GM19193 (cell line): ENCODE data around the gene MYT1.

Experiments used
- POLR2A ChIP-seq: IDR thresholded peaks from 4 replicates; pipeline ENCODE4 v1.6.1; 2011; ENCODE audit not compliant: insufficient read depth, insufficient read length; ENCODE audit errors: extremely low read depth

MYT1 gene

DNA sequence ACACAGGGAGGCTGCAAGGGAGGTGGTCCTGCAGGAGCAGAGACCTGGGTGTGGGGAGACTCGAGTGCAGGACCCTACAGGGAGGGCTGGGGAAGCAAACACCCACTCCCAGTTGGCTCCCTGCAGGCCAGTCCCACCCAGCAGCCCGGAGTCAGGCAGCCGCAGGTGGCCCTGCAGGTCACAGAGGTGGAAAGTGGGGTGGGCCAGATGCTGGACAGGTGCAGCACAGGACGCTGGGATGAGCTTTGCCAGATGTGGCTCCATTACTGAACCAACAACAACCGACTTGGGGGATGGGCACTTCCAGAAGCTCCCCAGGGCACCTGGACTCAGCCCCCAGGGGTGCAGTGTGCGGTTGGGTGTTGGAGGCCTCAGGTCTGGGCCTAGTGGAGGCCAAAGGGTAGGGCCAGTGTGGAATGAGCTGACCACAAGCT, 26.6 kb upstream of the MYT1 start:
- no peak for TF ChIP-seq POLR2A

GRCh38 chr20:64138276-64138815, 25.9 kb upstream of the MYT1 start:
- no peak for TF ChIP-seq POLR2A

DNA sequence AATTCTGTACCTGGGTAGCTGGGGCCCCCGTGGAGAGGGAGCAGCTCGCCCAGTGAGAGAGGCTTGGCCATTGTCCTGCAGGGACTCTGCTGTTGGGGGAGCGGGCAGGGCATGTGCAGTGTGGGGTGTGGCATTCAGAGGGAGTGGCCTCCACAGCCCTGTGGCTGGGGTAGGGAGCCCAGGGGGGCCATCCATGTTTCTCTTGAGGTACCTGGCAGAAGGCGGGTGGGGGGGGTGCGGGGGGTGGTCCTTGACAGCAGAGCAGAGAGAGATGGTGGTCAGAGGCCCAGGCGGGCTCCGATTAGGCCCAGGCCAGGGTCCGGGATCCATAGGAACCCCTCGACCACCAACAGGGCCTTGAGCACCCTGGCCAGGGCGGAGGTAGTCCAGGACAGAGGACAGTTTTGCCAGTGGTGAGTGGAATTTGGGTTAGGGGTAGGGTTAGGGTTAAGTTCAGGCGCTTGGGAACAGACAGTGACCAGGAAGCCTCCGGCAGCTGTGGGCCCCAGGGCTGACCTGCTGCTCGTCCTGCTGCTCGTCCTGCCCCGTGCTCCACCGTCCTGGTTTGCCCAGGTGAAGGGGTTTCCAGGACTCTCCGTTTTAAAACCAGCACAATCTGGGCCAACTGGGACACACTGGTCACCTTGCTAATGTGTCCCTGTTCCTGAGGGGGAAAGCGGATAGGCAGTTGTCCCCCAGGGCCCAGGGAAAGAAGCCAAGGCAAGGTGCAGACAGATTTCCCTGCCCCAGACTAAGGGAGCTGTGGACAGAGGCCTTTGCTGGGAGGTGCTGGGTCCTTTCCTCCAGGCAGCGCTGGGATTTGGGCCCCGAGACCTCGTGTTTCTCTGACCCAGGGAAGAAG, 24.8 kb upstream of the MYT1 start:
- TF ChIP-seq POLR2A, result no peak

DNA sequence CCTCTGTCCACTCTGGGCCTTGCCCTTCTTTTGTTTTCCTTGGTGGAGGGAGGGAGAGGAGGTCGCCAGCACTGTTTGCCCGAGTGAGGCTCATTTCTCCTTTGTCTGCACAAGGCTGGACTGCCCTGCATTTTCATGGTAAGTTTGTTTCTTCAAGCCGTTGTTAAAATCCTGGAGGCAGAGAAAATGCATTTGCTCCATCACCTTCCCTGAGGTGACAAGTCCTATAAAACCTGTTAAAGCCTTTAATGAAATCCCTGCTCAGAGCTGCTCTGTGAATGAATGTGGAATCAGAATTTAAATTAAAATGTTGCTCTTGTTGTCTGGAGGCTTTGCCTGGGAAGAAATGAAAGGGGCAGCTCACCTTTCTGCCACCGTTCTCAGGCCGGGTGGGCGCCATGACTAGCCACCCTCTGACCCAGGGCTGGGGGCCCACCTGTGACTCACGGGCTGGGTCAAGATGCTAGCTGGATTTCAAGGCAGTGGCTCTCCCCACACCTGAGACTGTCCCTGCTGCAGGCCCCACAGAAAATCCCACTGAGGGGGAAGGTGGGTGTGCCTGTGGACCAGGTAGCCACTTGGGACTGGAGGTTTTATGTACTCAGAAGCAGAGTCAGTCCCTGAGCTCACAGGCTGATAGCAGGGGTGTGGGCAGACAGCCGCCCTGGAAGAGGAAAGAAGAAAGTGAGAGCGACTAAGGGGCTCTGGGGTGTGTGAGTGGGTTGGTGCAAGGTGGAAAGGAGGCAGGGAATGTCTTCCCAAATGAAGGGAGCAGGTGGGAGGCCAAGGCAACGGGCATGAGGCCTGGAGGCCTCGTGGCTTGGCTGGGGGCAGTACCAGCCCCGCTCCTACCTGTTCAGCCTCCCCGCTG, 24.0 kb upstream of the MYT1 start:
- TF ChIP-seq POLR2A, result no peak

DNA sequence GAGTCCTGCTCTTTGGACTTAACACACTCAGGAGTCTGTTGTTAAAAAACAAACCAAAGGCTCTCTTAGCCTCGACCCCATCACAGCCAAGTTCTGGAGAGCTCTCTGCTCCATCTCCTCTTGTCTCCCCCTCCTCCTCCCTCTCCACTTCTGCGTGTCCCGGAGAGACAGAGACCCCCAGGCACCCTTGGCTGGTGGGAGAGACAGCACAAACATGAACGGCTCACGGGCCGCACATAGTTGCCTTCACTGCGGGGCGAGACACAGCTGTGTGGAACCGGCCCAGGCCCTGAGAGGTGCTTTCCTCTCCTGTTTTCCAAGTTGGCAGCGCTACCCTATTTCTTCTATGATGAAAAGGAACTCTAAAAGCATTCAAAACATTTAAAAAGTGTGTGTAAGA, 23.3 kb upstream of the MYT1 start:
- TF ChIP-seq POLR2A, result no peak

DNA sequence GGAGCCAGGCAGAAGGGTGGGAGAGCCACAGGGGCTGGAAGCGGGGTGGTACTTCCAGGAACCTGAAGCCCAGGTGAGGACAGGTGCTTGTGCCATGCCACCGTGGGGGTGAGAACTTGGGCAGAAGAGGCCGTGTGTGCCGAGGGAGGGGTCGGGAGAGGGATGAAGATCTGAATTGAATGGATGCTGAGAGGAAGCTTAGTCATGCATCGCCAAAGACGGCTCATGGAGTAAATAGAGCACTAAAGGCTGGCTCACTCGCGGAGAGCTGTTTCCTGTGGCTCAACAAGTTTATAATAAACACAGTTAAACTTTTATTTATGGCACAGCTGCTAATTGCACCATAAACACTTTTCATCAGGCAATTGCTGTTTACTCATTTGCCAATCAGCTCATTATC, 21.7 kb upstream of the MYT1 start:
- no peak for TF ChIP-seq POLR2A

GRCh38 chr20:64143018-64143801, 21.0 kb upstream of the MYT1 start:
- no peak for TF ChIP-seq POLR2A

DNA sequence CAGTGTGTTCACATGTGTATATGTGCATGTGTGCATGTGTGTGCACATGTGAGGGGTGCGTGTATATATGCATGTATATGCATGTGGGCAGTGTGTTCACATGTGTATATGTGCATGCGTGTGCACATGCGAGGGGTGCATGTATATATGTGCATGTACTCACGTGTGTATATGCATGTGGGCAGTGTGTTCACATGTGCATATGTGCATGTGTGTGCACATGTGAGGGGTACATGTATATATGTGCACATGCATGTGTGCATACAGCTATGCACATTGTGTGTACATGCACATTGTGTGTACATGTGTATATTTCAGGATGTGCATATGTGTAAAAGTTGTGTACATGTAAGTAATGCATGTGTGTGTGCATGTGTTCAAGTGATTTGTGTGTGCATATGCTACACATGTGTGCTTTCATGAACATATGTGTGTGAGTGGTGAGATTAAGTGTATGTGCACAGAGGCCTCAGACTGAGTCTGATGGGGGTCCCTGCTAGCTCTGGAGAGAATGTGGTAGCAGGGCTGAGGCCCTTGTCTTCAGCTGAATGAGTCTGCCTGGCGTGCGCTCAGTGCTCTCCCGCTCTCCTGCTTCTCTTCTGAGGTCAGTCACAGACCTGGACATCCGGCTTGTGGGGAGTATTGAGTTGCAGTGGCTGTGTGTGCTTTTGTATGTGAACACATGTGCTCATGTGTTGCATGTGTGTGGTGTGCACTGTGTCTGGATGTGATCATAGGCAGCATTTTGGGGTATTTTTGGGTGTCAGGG, 19.9 kb upstream of the MYT1 start:
- TF ChIP-seq POLR2A, result no peak

DNA sequence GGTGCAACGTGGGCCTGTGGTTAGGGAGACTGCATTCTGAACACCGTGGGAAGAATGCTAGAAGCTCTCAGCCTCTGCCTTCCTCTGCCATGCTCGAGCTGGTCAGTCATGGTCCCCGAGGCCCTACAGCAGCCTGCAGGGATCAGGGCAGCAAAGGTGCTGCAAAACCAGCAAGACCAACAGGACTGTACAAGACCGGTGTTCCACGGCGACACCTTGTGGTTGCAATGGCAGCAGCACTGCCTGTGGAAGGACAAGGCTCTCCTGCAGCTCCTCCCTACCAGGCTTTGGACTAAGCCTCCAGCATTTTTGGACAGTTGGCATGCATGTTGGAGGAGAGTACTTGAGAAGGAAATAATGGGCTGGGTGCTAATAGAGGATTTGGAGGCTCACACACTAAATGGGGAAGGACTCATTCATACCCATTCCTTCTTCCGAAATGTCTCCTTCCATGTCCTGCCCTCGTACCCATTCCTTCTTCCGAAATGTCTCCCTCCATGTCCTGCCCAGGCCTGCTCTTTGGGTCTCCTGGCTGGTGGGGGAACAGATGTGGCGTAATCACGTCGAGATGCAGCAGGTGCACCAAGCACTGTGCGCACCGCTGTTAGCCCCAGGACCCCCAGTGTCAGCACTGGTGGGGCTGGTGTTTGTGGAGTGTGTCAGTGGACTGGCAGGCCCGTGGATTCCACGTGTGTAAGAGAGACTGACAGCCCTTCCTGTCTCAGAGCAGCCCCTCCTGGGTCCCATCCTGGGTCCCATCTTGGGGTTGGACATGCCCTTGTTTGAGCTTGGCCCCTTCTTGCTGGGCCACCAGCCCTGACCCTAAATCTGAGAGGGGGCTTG, 18.6 kb upstream of the MYT1 start:
- no peak for TF ChIP-seq POLR2A

GRCh38 chr20:64146301-64146935, 17.8 kb upstream of the MYT1 start:
- no peak for TF ChIP-seq POLR2A

GRCh38 chr20:64146936-64147477, 17.2 kb upstream of the MYT1 start:
- TF ChIP-seq POLR2A, result no peak

- TF ChIP-seq POLR2A, result no peak
These were observed 15.7 kb upstream of the MYT1 start for GRCh38 chr20:64148581-64148980.

DNA sequence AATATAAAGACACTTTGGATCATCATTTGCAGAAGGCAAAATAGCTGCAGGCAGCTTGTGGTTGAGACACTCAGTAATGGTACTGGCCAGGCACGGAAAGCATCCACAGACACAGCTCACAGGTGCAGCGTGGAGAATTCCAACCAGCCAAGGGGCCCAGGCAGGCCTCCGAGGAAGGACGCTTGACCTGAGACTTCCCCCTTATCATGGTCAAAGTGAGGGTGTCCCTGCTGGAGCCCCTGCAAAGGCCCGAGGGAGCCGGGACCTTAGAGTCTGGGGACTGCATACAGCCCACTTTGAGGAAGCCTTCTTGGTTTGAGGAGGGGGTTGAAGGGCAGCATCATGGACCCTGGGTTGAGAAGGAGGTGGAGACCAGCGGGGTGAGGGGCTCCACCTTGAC, 15.1 kb upstream of the MYT1 start:
- no peak for TF ChIP-seq POLR2A
